Psoas muscle (tissue), 8 donors: Measurements from ENCODE around the gene ARFGEF3. TPM values are rescaled to one million over a fixed set of nuclear protein-coding genes. Genes with fewer than 3 reads are reported as not detected.
"Not testable (repeated sequence)": the region's sequence is repeated elsewhere in the genome, so short reads cannot be mapped to it uniquely, and the experiment has no call there.

Source experiments
- ATAC-seq, 4 donors: fragments of 200-7000 bp; cut with Tn5 transposase; one replicate each; pipeline ENCODE4 v1.9.1; 2020; ENCODE audit warnings: moderate library complexity in 3 of 4, mild to moderate bottlenecking in 2 of 4
- DNase-seq, 2 donors: peaks; one replicate each; pipeline ENCODE4 v3.0.0-alpha.2; 2020
- H3K27ac ChIP-seq: fragments of 200-600 bp; one replicate; pipeline ENCODE4 v1.8.0; 2022
- H3K27me3 ChIP-seq, 3 donors: fragments of 200-600 bp in 1 of 3; one replicate each; pipeline versions ENCODE4 v1.6.1 to v1.8.0; 2013 to 2022; ENCODE audit warnings: low read length in 2 of 3, mild to moderate bottlenecking in 2 of 3, moderate library complexity in 1 of 3; ENCODE audit not compliant: insufficient read depth in 3 of 3
- H3K36me3 ChIP-seq, 2 donors: fragments of 200-600 bp in 1 of 2; one replicate each; pipeline versions ENCODE4 v1.6.1 to v1.8.0; 2013 to 2022; ENCODE audit warnings: low read depth in 1 of 2, mild to moderate bottlenecking in 1 of 2, moderate library complexity in 1 of 2; ENCODE audit not compliant: insufficient read depth in 1 of 2
- H3K4me1 ChIP-seq: fragments of 200-600 bp; one replicate; pipeline ENCODE4 v1.8.0; 2022
- H3K4me3 ChIP-seq: fragments of 200-600 bp; one replicate; pipeline ENCODE4 v1.8.0; 2022; ENCODE audit warnings: mild to moderate bottlenecking
- H3K9me3 ChIP-seq: fragments of 200-600 bp; one replicate; pipeline ENCODE4 v1.8.0; 2022
- WGBS, 3 donors: extraction: QIAGEN DNeasy Blood & Tissue Kit; methylation state at CpG; one replicate each; pipeline versions ENCODE4 v1.1.6 to v1.1.7; 2013; 5-methylcytosine and 5-hydroxymethylcytosine counted together
- intact Hi-C, 2 donors: fragments of 100-400 bp; cut with DNase I; formaldehyde crosslinking; loops; one replicate each; pipeline versions ENCODE4 v1.11.0 to v1.14.2; 2022
- polyA plus RNA-seq, 3 donors: library from polyadenylated mRNA; stranded (reverse); fragments of 200-250 nt; gene quantifications; one replicate each; pipeline ENCODE4 v1.2.3, GENCODE V29; 2013
- total RNA-seq, 4 donors: library from RNA; stranded (reverse); fragmentation: NEBNext Ultra II Directional in 2 of 4; extraction: Animal tissue kit (Norgen Biotek cat#: 25700) in 2 of 4; gene quantifications; one replicate each; pipeline versions ENCODE4 v1.2.1 to v1.2.4, GENCODE V29; 2021 to 2023
- TF ChIP-seq, protein P1 (sequence below): fragments of 200-600 bp; IDR thresholded peaks from one replicate; pipeline ENCODE4 v1.8.0; 2022; ENCODE audit warnings: antibody characterized with exemption
- donor health status: healthy with polysubstance abuse.
- donor health status: DM: no; HTN: no; CAD: no; lungs with moderate emphysema.
- donor health status: Bipolar disorder and iron deficiency.
- donor health status: healthy.
- donor health status: DM: yes; HTN: yes; CAD: no.
- donor health status: DM: no; HTN: no; CAD: no.
- donor health status: DM: no; HTN: no; CAD: no.
- donor health status: DM: yes; HTN: yes; CAD: no.

The ARFGEF3 gene
- total and polyA plus RNA-seq, 7 donors: 0.20 to 18.4 (median 0.38) TPM

DNA sequence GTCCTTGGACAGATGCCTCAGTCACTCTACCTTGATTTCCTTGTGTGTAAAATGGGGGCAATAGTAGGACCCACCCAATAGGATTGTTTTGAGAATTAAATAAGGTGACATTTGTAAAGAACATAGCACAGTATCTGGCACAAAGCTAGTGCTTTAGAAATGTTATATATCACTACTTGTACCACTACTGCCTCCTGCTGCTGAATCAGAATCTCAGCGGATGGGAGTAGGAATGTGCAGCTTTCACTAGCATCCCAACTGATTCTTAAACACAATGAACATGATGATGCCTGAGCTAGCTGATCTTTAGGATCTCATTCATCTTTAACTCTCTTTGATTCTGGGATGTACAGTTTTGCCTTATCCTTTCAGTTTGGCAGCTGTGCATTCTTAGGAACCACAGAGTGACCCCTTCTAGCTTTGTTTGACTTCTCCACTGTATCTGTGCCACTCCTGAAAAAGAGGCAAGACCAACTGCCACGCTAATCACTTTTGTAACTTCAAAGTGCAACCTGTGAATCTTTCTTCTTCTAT is 49.4 kb downstream of the ARFGEF3 start:
- no peak for ATAC-seq
- H3K27ac ChIP-seq: no peak overlapping the region
- TF ChIP-seq, protein P1, sequence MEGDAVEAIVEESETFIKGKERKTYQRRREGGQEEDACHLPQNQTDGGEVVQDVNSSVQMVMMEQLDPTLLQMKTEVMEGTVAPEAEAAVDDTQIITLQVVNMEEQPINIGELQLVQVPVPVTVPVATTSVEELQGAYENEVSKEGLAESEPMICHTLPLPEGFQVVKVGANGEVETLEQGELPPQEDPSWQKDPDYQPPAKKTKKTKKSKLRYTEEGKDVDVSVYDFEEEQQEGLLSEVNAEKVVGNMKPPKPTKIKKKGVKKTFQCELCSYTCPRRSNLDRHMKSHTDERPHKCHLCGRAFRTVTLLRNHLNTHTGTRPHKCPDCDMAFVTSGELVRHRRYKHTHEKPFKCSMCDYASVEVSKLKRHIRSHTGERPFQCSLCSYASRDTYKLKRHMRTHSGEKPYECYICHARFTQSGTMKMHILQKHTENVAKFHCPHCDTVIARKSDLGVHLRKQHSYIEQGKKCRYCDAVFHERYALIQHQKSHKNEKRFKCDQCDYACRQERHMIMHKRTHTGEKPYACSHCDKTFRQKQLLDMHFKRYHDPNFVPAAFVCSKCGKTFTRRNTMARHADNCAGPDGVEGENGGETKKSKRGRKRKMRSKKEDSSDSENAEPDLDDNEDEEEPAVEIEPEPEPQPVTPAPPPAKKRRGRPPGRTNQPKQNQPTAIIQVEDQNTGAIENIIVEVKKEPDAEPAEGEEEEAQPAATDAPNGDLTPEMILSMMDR: no peak
- H3K4me3 ChIP-seq: no peak overlapping the region
- H3K9me3 ChIP-seq: no peaks in the 10 kb centered on the region
- no peak for DNase-seq
- intact Hi-C loops: no loop called here
- H3K27me3 ChIP-seq: no peaks in the 10 kb centered on the region
- no peaks in the 10 kb centered on the region for H3K36me3 ChIP-seq
- H3K4me1 ChIP-seq: no peaks in the 10 kb centered on the region
- WGBS, 3 donors: 86 to 88% (median 88%) methylated on average over 2 of the region's 2 CpGs

GRCh38 chr6:138211601-138212000 is 49.9 kb downstream of the ARFGEF3 start:
- 83 to 87% (median 86%) methylated on average over 5 of the region's 5 CpGs for WGBS, 3 donors
- Histone ChIP-seq H3K27me3 (no peaks in the 10 kb centered on the region), H3K36me3 (no peaks in the 10 kb centered on the region), H3K27ac (no peak overlapping the region), H3K4me1 (no peaks in the 10 kb centered on the region), H3K9me3 (no peaks in the 10 kb centered on the region), H3K4me3 (no peak overlapping the region)
- TF ChIP-seq, protein P1: no peak
- DNase-seq: no peak
- intact Hi-C loops: no loop called here
- ATAC-seq: no peak

- H3K36me3 ChIP-seq, H3K27ac ChIP-seq, H3K9me3 ChIP-seq, ATAC-seq, H3K4me1 ChIP-seq, DNase-seq, H3K4me3 ChIP-seq, H3K27me3 ChIP-seq, intact Hi-C loops: not testable (repeated sequence)
- WGBS, 3 donors: 98 to 100% (median 99%) methylated on average over 2 of the region's 2 CpGs
These were observed 50.8 kb downstream of the ARFGEF3 start for GRCh38 chr6:138212530-138212929.

- no peaks in the 10 kb centered on the region for H3K9me3 ChIP-seq
- no peaks in the 10 kb centered on the region for H3K36me3 ChIP-seq
- peaks cover 0 to 3% (median 0%) of the 10 kb centered on the region in 3 donors for H3K27me3 ChIP-seq
- H3K4me3 ChIP-seq: no peak overlapping the region
- DNase-seq (no peak), ATAC-seq (no peak)
- intact Hi-C loops: no loop called here
- TF ChIP-seq, protein P1: no peak
- H3K4me1 ChIP-seq: no peaks in the 10 kb centered on the region
- 53 to 62% (median 58%) methylated on average over 7 of the region's 7 CpGs for WGBS, 3 donors
- H3K27ac ChIP-seq: no peak overlapping the region
These were observed 53.5 kb downstream of the ARFGEF3 start for GRCh38 chr6:138215093-138215782.

DNA sequence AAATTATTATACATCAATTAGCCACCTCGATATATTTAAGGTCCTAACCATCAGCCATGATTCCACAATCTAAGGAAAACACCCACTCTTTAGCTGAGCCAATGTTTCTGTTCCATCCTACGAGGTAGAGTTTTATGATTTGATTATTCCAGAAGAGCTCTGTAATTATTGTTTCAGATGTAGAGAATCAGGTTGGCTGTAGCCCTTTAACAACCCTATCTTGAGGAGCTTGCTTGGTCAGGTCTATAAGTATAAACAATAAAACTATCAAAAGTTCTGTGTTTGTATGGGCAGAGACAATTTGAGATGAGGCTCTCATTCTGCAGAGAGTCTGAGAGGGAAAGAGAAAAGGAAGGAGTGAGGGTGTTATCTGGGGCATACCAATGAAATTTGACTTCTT is 56.7 kb downstream of the ARFGEF3 start, which contains the start of gene PBOV1:
PBOV1 (minus strand) TSS at position 43 of the 400 bp plus-strand sequence. CDS start 96 bp downstream, outside the sequence.
- 79 to 92% (median 85%) methylated on average over 2 of the region's 2 CpGs for WGBS, 3 donors
- Histone ChIP-seq H3K36me3 (no peaks in the 10 kb centered on the region), H3K27me3 (peaks cover 0 to 3% (median 0%) of the 10 kb centered on the region in 3 donors), H3K9me3 (no peaks in the 10 kb centered on the region), H3K4me3 (no peak within 1 kb of the TSS), H3K27ac (no peak within 1 kb of the TSS), H3K4me1 (no peaks in the 10 kb centered on the region)
- intact Hi-C loops: no loop called here
- DNase-seq (no peak), ATAC-seq (no peak)
- TF ChIP-seq, protein P1: no peak
